HEK293T (cell line): Measurements from ENCODE around the gene RBFOX1.

Experiments
- ARNT ChIP-seq: fragments of 450-650 bp; IDR thresholded peaks from 2 replicates; pipeline ENCODE4 v1.6.1; 2017; ENCODE audit warnings: mild to moderate bottlenecking
- ELF4 ChIP-seq: fragments of 450-650 bp; IDR thresholded peaks from 2 replicates; pipeline ENCODE4 v1.6.1; 2017; ENCODE audit warnings: antibody characterized with exemption
- FOXA1 ChIP-seq: fragments of 450-650 bp; IDR thresholded peaks from 2 replicates; pipeline ENCODE4 v1.6.1; 2016; ENCODE audit warnings: mild to moderate bottlenecking
- FOXK2 ChIP-seq: fragments of 450-650 bp; IDR thresholded peaks from 2 replicates; pipeline ENCODE4 v1.6.1; 2016; ENCODE audit warnings: mild to moderate bottlenecking
- FOXM1 ChIP-seq: fragments of 450-650 bp; IDR thresholded peaks from 2 replicates; pipeline ENCODE4 v1.6.1; 2017; ENCODE audit warnings: mild to moderate bottlenecking, borderline replicate concordance
- SP1 ChIP-seq: fragments of 450-650 bp; IDR thresholded peaks from 2 replicates; pipeline ENCODE4 v1.6.1; 2017
- SUZ12 ChIP-seq: fragments of 450-650 bp; IDR thresholded peaks from 2 replicates; pipeline ENCODE4 v1.6.1; 2016; ENCODE audit warnings: mild to moderate bottlenecking
- TF ChIP-seq, protein P1 (sequence below): fragments of 450-650 bp; IDR thresholded peaks from 2 replicates; pipeline ENCODE4 v1.6.1; 2016

DNA sequence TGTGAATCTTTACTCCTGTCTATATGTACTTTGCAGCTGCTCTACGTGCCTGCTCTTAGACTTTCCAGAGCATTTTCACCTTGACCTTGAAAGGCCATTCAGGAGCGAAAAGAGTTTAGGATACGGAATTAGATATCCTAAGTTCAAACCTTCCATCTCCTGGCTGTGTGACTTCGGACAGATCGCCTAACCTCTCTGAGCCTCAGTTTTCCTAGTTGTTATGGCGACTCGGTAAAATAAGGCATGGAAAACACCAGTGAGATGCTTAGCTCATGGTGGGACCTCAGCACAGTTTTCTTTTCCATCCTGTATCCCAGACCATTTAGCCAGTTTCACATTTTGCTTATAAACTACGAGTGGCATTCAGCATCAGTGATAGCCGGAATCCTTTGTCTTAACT is 233.7 kb downstream of the RBFOX1 start:
- TF ChIP-seq FOXK2 (no peak), SUZ12 (no peak), SP1 (no peak), ARNT (no peak), FOXM1 (no peak), FOXA1 (no peak), ELF4 (no peak)
- TF ChIP-seq, protein P1, sequence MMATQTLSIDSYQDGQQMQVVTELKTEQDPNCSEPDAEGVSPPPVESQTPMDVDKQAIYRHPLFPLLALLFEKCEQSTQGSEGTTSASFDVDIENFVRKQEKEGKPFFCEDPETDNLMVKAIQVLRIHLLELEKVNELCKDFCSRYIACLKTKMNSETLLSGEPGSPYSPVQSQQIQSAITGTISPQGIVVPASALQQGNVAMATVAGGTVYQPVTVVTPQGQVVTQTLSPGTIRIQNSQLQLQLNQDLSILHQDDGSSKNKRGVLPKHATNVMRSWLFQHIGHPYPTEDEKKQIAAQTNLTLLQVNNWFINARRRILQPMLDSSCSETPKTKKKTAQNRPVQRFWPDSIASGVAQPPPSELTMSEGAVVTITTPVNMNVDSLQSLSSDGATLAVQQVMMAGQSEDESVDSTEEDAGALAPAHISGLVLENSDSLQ: no peak
